Esophagus squamous epithelium (tissue), 4 donors: ENCODE results near the gene CTDP1.

Source experiments
- CTCF ChIP-seq, 6 experiments: fragments of 450-650 bp in 4 of 6; fragments of 200-600 bp in 2 of 6; sonication (generic) in 2 of 6; IDR thresholded peaks; one replicate each; pipeline ENCODE4 v1.5.1; 2016 to 2019; ENCODE audit warnings: antibody characterized with exemption in 6 of 6, mild to moderate bottlenecking in 4 of 6, moderate library complexity in 4 of 6
- POLR2A ChIP-seq, 4 donors: fragments of 450-650 bp; IDR thresholded peaks; one replicate each; pipeline ENCODE4 v1.6.1; 2017; ENCODE audit warnings: antibody characterized with exemption in 4 of 4, mild to moderate bottlenecking in 4 of 4, moderate library complexity in 3 of 4

- no peak for TF ChIP-seq CTCF (IDR thresholded peaks at IDR 0.05)
- TF ChIP-seq POLR2A (IDR thresholded peaks at IDR 0.05) = no peak
Measured at GRCh38 chr18:79730804-79731203, 51.2 kb downstream of the CTDP1 start.
